ENCODE measurements around the gene TSPAN4. TPM values are rescaled to one million over a fixed set of nuclear protein-coding genes. Genes with fewer than 3 reads are reported as not detected.

Gene TSPAN4
- total RNA-seq, 2 experiments from 2014 or later, result 4.4 to 4.5 TPM

DNA sequence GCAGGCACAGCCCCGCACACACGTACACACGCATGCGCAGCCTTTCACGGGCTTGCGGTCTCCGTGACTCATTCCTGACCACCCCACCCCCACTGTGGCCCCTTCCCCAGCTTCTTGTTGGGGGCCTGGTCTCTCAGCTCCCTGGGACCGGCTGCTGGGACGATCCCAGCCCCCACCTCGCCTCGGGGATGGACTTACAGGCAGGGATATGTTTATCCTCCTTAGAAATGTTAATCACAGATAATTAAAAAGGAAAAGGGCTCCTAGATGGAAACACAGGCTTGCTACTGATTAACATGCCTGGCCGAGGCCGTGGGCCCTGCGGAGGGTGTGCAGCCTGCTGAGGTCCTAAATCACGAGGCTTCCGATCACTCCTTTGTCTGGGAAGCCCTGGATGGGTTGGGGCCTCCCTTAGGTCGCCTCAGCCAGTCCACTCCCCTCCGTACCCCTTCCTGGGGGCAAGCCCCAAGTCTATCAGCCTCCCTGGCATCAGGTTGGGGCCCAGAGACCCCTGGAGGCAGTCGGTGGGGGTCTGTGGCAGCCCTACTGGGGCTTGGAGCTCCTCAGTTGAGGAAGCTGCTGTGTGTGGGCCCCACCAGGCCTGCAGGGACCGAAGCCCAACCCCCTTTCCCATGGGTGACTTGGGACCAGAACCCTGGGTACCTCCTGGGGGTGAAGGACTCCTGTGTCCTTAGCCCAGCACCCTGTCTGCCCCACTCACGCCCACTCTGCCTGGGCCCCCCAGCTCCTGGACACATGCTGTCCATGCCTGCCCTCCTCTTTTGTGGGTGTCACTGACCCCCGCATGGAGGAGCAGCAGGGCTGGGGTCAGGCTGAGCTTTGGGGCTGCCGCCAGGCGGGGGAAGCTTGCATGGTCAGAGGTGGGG lies 20.6 kb downstream of the TSPAN4 start:
- no peak overlapping the region for H3K27ac Mint-ChIP-seq
- no peaks in the 10 kb centered on the region for H3K27me3 Mint-ChIP-seq
- CTCF ChIA-PET, result no interaction called here
- no peaks in the 10 kb centered on the region for H3K4me1 Mint-ChIP-seq
- no peak overlapping the region for H3K4me3 Mint-ChIP-seq
- POLR2A ChIA-PET, result no interaction called here
- H3K36me3 Mint-ChIP-seq (ENCODE audit: low read depth), result no peaks in the 10 kb centered on the region
- no peaks in the 10 kb centered on the region for H3K9me3 Mint-ChIP-seq
- DNase-seq, result no peak

- Mint-ChIP-seq H3K36me3 (ENCODE audit: low read depth) (no peaks in the 10 kb centered on the region), H3K27ac (no peak overlapping the region), H3K4me1 (no peaks in the 10 kb centered on the region), H3K4me3 (no peak overlapping the region), H3K27me3 (no peaks in the 10 kb centered on the region), H3K9me3 (no peaks in the 10 kb centered on the region)
- CTCF ChIA-PET, result no interaction called here
- POLR2A ChIA-PET, result no interaction called here
- no peak for DNase-seq
Observed at GRCh38 chr11:863910-864827, 21.5 kb downstream of the TSPAN4 start.

- Mint-ChIP-seq H3K27ac (no peak overlapping the region), H3K9me3 (no peaks in the 10 kb centered on the region), H3K4me3 (no peak overlapping the region), H3K27me3 (no peaks in the 10 kb centered on the region), H3K36me3 (ENCODE audit: low read depth) (no peaks in the 10 kb centered on the region), H3K4me1 (no peaks in the 10 kb centered on the region)
- DNase-seq, result no peak
- ChIA-PET CTCF (no interaction called here), POLR2A (no interaction called here)
Observed at GRCh38 chr11:864898-865297, 22.2 kb downstream of the TSPAN4 start.

- no peaks in the 10 kb centered on the region for H3K36me3 Mint-ChIP-seq (ENCODE audit: low read depth)
- ChIA-PET POLR2A (no interaction called here), CTCF (no interaction called here)
- DNase-seq, result no peak
- H3K27ac Mint-ChIP-seq, result no peak overlapping the region
- no peaks in the 10 kb centered on the region for H3K4me1 Mint-ChIP-seq
- no peaks in the 10 kb centered on the region for H3K9me3 Mint-ChIP-seq
- H3K4me3 Mint-ChIP-seq, result no peak overlapping the region
- no peaks in the 10 kb centered on the region for H3K27me3 Mint-ChIP-seq
Observed at GRCh38 chr11:865462-866430, 23.1 kb downstream of the TSPAN4 start.

DNA sequence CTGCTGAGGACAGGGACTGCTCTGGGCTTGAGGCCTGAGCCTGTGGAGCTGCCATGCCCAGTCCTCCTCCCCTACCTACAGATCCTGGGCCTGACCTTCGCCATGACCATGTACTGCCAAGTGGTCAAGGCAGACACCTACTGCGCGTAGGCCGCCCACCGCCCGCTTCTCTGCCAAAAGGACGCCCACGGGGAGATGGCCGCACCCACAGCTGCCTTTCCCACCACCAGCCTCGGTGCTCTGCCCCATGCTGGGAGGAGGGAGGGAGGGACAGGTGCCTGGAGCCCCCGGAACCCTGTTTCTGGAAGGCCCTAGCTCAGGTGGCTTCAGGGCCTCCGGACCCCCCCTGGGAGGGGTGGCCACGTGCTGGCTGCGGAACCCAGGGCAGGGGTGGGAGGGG lies 23.8 kb downstream of the TSPAN4 start:
- no peak for DNase-seq
- no peaks in the 10 kb centered on the region for H3K9me3 Mint-ChIP-seq
- ChIA-PET CTCF (no interaction called here), POLR2A (no interaction called here)
- no peak overlapping the region for H3K27ac Mint-ChIP-seq
- H3K4me1 Mint-ChIP-seq, result no peaks in the 10 kb centered on the region
- no peak overlapping the region for H3K4me3 Mint-ChIP-seq
- no peaks in the 10 kb centered on the region for H3K36me3 Mint-ChIP-seq (ENCODE audit: low read depth)
- H3K27me3 Mint-ChIP-seq, result no peaks in the 10 kb centered on the region

- H3K27ac Mint-ChIP-seq, result no peak overlapping the region
- no peak overlapping the region for H3K4me3 Mint-ChIP-seq
- ChIA-PET POLR2A (no interaction called here), CTCF (no interaction called here)
- no peaks in the 10 kb centered on the region for H3K9me3 Mint-ChIP-seq
- no peaks in the 10 kb centered on the region for H3K4me1 Mint-ChIP-seq
- no peaks in the 10 kb centered on the region for H3K27me3 Mint-ChIP-seq
- no peaks in the 10 kb centered on the region for H3K36me3 Mint-ChIP-seq (ENCODE audit: low read depth)
- DNase-seq, result no peak
Observed at GRCh38 chr11:867856-868358, 25.3 kb downstream of the TSPAN4 start.

DNA sequence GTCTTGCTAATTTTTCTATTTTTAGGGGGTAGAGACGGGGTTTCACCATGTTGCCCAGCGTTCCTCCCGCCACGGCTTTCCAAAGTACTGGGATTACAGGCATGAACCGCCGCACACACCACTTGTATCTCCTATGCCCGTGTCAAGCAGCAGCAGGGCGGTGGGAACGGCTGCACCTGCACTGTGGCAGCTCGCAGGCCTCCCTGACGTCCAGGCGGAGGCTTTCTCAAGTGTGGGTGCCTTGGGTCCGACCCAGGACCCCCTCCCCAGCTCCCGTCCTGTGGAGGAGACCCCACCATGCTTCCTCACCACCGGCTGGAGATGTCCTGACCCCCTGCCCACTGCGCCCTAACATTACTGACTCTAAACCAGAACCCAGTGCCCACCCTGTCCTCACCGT lies 25.7 kb downstream of the TSPAN4 start:
- Mint-ChIP-seq H3K27ac (no peak overlapping the region), H3K9me3 (no peaks in the 10 kb centered on the region), H3K4me1 (no peaks in the 10 kb centered on the region), H3K36me3 (ENCODE audit: low read depth) (no peaks in the 10 kb centered on the region), H3K27me3 (no peaks in the 10 kb centered on the region), H3K4me3 (no peak overlapping the region)
- CTCF ChIA-PET, result no interaction called here
- POLR2A ChIA-PET, result no interaction called here
- no peak for DNase-seq

- ChIA-PET POLR2A (no interaction called here), CTCF (no interaction called here)
- no peaks in the 10 kb centered on the region for H3K9me3 Mint-ChIP-seq
Observed at GRCh38 chr11:868802-869201, 26.1 kb downstream of the TSPAN4 start.

DNA sequence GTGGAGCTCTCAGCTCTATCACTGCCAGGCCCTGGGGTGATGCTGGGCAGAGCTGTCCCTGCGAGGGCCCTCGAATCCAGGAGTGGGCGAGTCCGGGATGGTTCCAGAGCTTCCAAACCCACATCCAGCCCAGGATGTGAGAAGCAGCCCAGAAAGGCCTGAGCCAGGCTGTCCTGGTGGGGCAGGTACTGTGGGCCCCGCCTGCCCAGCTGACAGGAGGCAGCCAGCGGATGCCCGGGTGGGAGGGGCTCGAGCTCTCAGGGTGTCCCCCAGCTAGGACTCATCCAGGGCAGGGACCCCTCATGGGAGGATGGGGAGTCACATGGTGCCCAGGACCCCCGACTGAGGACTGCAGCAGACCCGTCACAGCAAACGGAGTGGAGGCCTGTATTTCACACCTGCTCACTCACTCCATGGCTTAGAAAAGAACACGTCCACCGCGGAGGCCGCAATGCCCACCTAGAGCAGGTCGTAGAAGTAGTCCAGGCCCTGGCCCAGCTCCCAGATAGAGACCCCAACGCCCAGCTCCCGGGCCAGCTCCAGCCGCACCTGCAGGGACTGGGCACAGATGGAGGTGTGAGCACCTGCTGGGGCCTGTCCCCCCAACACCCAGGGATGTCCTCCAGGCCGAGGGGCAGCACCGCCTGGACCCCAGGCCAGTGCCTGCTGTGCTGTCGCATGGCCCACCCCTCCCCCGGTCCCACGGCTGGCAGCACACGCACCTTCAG lies 26.9 kb downstream of the TSPAN4 start:
- Mint-ChIP-seq H3K4me3 (no peak overlapping the region), H3K9me3 (no peaks in the 10 kb centered on the region), H3K27ac (no peak overlapping the region), H3K36me3 (ENCODE audit: low read depth) (no peaks in the 10 kb centered on the region), H3K4me1 (no peaks in the 10 kb centered on the region), H3K27me3 (no peaks in the 10 kb centered on the region)
- ChIA-PET CTCF (no interaction called here), POLR2A (no interaction called here)
- DNase-seq, result no peak

More at GRCh38 chr11:868802-869201, 26.1 kb downstream of the TSPAN4 start:
- Mint-ChIP-seq H3K4me3 (no peak overlapping the region), H3K27me3 (no peaks in the 10 kb centered on the region), H3K27ac (no peak overlapping the region), H3K36me3 (ENCODE audit: low read depth) (no peaks in the 10 kb centered on the region), H3K4me1 (no peaks in the 10 kb centered on the region)
- DNase-seq, result no peak

DNA sequence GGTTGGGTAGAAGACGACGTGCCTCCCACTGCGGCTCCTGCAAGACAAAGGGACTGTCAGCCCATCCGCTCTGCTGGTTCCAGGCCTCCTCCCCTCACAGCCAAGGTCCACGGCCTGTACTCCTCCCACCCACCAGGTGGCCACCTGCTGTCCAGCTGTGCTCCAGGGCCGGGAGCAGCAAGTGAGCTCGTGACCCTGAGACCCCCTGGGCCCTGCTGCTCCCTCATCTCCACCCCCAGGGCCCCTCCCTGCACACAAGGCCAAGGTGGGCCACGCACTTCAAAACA lies 27.4 kb downstream of the TSPAN4 start:
- no peaks in the 10 kb centered on the region for H3K4me1 Mint-ChIP-seq
- ChIA-PET POLR2A (no interaction called here), CTCF (no interaction called here)

GRCh38 chr11:870418-870817 lies 27.8 kb downstream of the TSPAN4 start:
- CTCF ChIA-PET, result no interaction called here
- no peaks in the 10 kb centered on the region for H3K36me3 Mint-ChIP-seq (ENCODE audit: low read depth)

More for the DNA sequence above, 27.4 kb downstream of the TSPAN4 start:
- H3K27ac Mint-ChIP-seq, result no peak overlapping the region
- H3K4me3 Mint-ChIP-seq, result no peak overlapping the region
- no peak for DNase-seq
- no peaks in the 10 kb centered on the region for H3K36me3 Mint-ChIP-seq (ENCODE audit: low read depth)
- H3K9me3 Mint-ChIP-seq, result no peaks in the 10 kb centered on the region
- H3K27me3 Mint-ChIP-seq, result no peaks in the 10 kb centered on the region

DNA sequence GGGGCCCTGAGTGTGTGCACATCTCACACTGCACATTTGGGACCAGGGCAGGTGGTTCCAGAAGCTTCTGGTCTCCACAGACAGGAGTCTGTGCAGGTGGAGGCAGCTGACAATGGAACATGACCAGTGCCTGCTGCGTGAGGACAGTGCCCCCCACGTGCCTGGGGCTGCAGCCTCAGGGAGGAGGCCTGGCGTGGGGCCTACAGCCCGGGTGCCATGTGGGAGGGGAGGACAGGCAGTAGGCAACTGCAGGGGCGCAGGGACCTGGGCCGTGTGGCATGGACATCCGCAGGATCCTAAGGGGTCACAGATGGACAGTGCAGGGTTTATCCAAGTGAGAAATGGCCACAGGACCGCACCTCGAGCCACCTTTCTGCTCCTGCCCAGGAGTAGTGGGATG lies 28.8 kb downstream of the TSPAN4 start:
- DNase-seq, result no peak
- ChIA-PET CTCF (no interaction called here), POLR2A (no interaction called here)
- Mint-ChIP-seq H3K4me1 (no peaks in the 10 kb centered on the region), H3K27me3 (no peaks in the 10 kb centered on the region), H3K27ac (no peak overlapping the region), H3K4me3 (no peak overlapping the region), H3K9me3 (no peaks in the 10 kb centered on the region), H3K36me3 (ENCODE audit: low read depth) (no peaks in the 10 kb centered on the region)

More at GRCh38 chr11:870418-870817, 27.8 kb downstream of the TSPAN4 start:
- POLR2A ChIA-PET, result no interaction called here
- Mint-ChIP-seq H3K4me1 (no peaks in the 10 kb centered on the region), H3K27ac (no peak overlapping the region), H3K9me3 (no peaks in the 10 kb centered on the region), H3K27me3 (no peaks in the 10 kb centered on the region), H3K4me3 (no peak overlapping the region)
- no peak for DNase-seq

Data from activated CD4-positive, alpha-beta memory T cell treated with anti-CD3 and anti-CD28 coated beads, Interleukin-2, amount 10 ng/mL, durations not matched to agents 7 days and 5 days (primary cell).